HEK293 (cell line): ENCODE measurements around the gene TMEM121.

Experiments
- CTCF ChIA-PET: fragments of 350-600 bp; formaldehyde crosslinking; extraction: SDS; loops from one replicate; lab custom pipeline; 2021; ENCODE audit warnings: antibody characterized with exemption; lab: Yijun Ruan, JAX
- POLR2A ChIA-PET: fragments of 300-600 bp; formaldehyde crosslinking; extraction: SDS; loops from one replicate; lab custom pipeline; 2020; ENCODE audit warnings: antibody characterized with exemption, inconsistent platforms; lab: Yijun Ruan, JAX
- H3K27ac ChIP-seq: fragments of 200-500 bp; sonication (Bioruptor generic); 2 replicates; pipeline ENCODE4 v1.5.1; 2014; ENCODE audit warnings: low read depth, low read length, control low read depth, inconsistent platforms; ENCODE audit errors: extremely low read depth
- H3K36me3 ChIP-seq, 2 experiments: fragments of 200-500 bp in 1 of 2; sonication (Bioruptor generic) in 1 of 2; 1 replicate in 1 of 2; 2 replicates in 1 of 2; pipeline ENCODE4 v1.5.1; 2014 to 2017; ENCODE audit warnings: inconsistent platforms in 2 of 2, low read length in 2 of 2; ENCODE audit not compliant: control insufficient read depth in 2 of 2, insufficient read depth in 1 of 2
- H3K4me1 ChIP-seq: fragments of 200-500 bp; sonication (Bioruptor generic); 2 replicates; pipeline ENCODE4 v1.5.1; 2014; ENCODE audit warnings: mild to moderate bottlenecking, low read length, inconsistent platforms; ENCODE audit not compliant: control insufficient read depth, insufficient read depth
- H3K4me3 ChIP-seq: 2 replicates; pipeline ENCODE4 v1.5.1; 2011; ENCODE audit warnings: low read depth, mild to moderate bottlenecking, control low read depth, low read length, moderate library complexity
- H3K9me3 ChIP-seq: fragments of 200-500 bp; sonication (Bioruptor generic); 2 replicates; pipeline ENCODE4 v1.5.1; 2014; ENCODE audit warnings: low read depth, low read length, inconsistent platforms; ENCODE audit not compliant: control insufficient read depth, insufficient read depth
- IKZF3 ChIP-seq: fragments of 450-650 bp; IDR thresholded peaks from 2 replicates; pipeline ENCODE4 v1.5.0; 2018; ENCODE audit warnings: missing biosample characterization, mild to moderate bottlenecking, missing genetic modification characterization, moderate library complexity
- KLF1 ChIP-seq: fragments of 450-650 bp; formaldehyde crosslinking; IDR thresholded peaks from 2 replicates; pipeline ENCODE4 v1.5.1; 2016; ENCODE audit warnings: missing biosample characterization, missing genetic modification characterization
- KLF17 ChIP-seq: fragments of 450-650 bp; formaldehyde crosslinking; IDR thresholded peaks from 2 replicates; pipeline ENCODE4 v1.5.1; 2016; ENCODE audit warnings: missing biosample characterization, missing genetic modification characterization
- MZF1 ChIP-seq: fragments of 450-650 bp; formaldehyde crosslinking; IDR thresholded peaks from 2 replicates; pipeline ENCODE4 v1.5.1; 2017; ENCODE audit warnings: missing biosample characterization, missing genetic modification characterization, borderline replicate concordance
- SP7 ChIP-seq: fragments of 450-650 bp; formaldehyde crosslinking; IDR thresholded peaks from 2 replicates; pipeline ENCODE4 v1.5.1; 2016; ENCODE audit warnings: missing biosample characterization, missing genetic modification characterization
- ZBTB20 ChIP-seq: fragments of 450-650 bp; formaldehyde crosslinking; IDR thresholded peaks from 2 replicates; pipeline ENCODE4 v1.5.1; 2016; ENCODE audit warnings: missing biosample characterization, missing genetic modification characterization
- ZBTB26 ChIP-seq: fragments of 450-650 bp; formaldehyde crosslinking; optimal IDR thresholded peaks from 2 replicates; pipeline ENCODE3; 2016; ENCODE audit warnings: missing biosample characterization, mild to moderate bottlenecking, missing genetic modification characterization
- ZBTB7A ChIP-seq: fragments of 450-650 bp; formaldehyde crosslinking; IDR thresholded peaks from 2 replicates; pipeline ENCODE4 v1.5.1; 2016; ENCODE audit warnings: low read depth, missing biosample characterization, missing genetic modification characterization
- ZBTB8A ChIP-seq: fragments of 450-650 bp; formaldehyde crosslinking; IDR thresholded peaks from 2 replicates; pipeline ENCODE4 v1.5.1; 2016; ENCODE audit warnings: missing biosample characterization, missing genetic modification characterization
- ZNF16 ChIP-seq: fragments of 450-650 bp; formaldehyde crosslinking; IDR thresholded peaks from 2 replicates; pipeline ENCODE4 v1.5.1; 2016; ENCODE audit warnings: low read depth, missing biosample characterization, missing genetic modification characterization
- ZNF239 ChIP-seq: fragments of 450-650 bp; formaldehyde crosslinking; IDR thresholded peaks from 2 replicates; pipeline ENCODE4 v1.5.1; 2016; ENCODE audit warnings: missing biosample characterization, missing genetic modification characterization
- ZNF335 ChIP-seq: fragments of 450-650 bp; formaldehyde crosslinking; conservative IDR thresholded peaks from 2 replicates; pipeline ENCODE4 v1.5.1; 2016; ENCODE audit warnings: missing biosample characterization, missing genetic modification characterization
- ZNF341 ChIP-seq: fragments of 450-650 bp; formaldehyde crosslinking; IDR thresholded peaks from 2 replicates; pipeline ENCODE4; 2016; ENCODE audit warnings: low read depth, missing biosample characterization, missing genetic modification characterization
- ZNF473 ChIP-seq: fragments of 450-650 bp; formaldehyde crosslinking; IDR thresholded peaks from 2 replicates; pipeline ENCODE4 v1.5.1; 2017; ENCODE audit warnings: missing biosample characterization, missing genetic modification characterization
- ZNF585B ChIP-seq: fragments of 450-650 bp; formaldehyde crosslinking; IDR thresholded peaks from 2 replicates; pipeline ENCODE4 v1.5.1; 2016; ENCODE audit warnings: missing biosample characterization, missing genetic modification characterization
- ZNF596 ChIP-seq: fragments of 450-650 bp; IDR thresholded peaks from 2 replicates; pipeline ENCODE4 v1.5.0; 2018; ENCODE audit warnings: missing biosample characterization, mild to moderate bottlenecking, missing genetic modification characterization, moderate library complexity
- ZNF664 ChIP-seq: fragments of 450-650 bp; formaldehyde crosslinking; IDR thresholded peaks from 2 replicates; pipeline ENCODE4 v1.5.1; 2016; ENCODE audit warnings: missing biosample characterization, missing genetic modification characterization
- ZNF692 ChIP-seq: fragments of 450-650 bp; formaldehyde crosslinking; IDR thresholded peaks from 2 replicates; pipeline ENCODE4 v1.5.1; 2016; ENCODE audit warnings: missing biosample characterization, missing genetic modification characterization
- ZNF704 ChIP-seq: fragments of 450-650 bp; formaldehyde crosslinking; IDR thresholded peaks from 2 replicates; pipeline ENCODE4 v1.5.1; 2016; ENCODE audit warnings: missing biosample characterization, missing genetic modification characterization
- ZNF76 ChIP-seq: fragments of 450-650 bp; formaldehyde crosslinking; IDR thresholded peaks from 2 replicates; pipeline ENCODE4; 2016; ENCODE audit warnings: low read depth, missing biosample characterization, missing genetic modification characterization, borderline replicate concordance
- ZXDB ChIP-seq: fragments of 450-650 bp; formaldehyde crosslinking; IDR thresholded peaks from 2 replicates; pipeline ENCODE4 v1.5.1; 2016; ENCODE audit warnings: missing biosample characterization, missing genetic modification characterization

TMEM121 gene

GRCh38 chr14:105489542-105490266, 36.7 kb upstream of the TMEM121 start (continued):
- TF ChIP-seq ZNF704 (no peak), KLF1 (tag by site-specific recombination) (peak; percentile 52), ZBTB26 (tag by site-specific recombination) (peak; percentile 44), MZF1 (tag by site-specific recombination) (no peak), ZBTB20 (tag by site-specific recombination) (peak; percentile 58; the same call in 1 of the 2 replicates), ZNF585B (tag by site-specific recombination) (no peak), SP7 (tag by site-specific recombination) (peak; percentile 73; the same call in 1 of the 2 replicates), ZNF239 (tag by site-specific recombination) (no peak), ZBTB8A (tag by site-specific recombination) (peak; percentile 81)
- TF ChIP-seq, all 188 proteins: peak for 60

- TF ChIP-seq KLF17 (tag by site-specific recombination): peak; percentile 75; the same call in 1 of the 2 replicates
- TF ChIP-seq ZBTB26 (tag by site-specific recombination): peak; percentile 47
- TF ChIP-seq ZXDB (tag by site-specific recombination): peak; percentile 12; the same call in 1 of the 2 replicates
- peak; percentile 48; the same call in 1 of the 2 replicates for TF ChIP-seq ZBTB7A
- no peak for TF ChIP-seq ZNF16
- TF ChIP-seq ZNF664 (tag by site-specific recombination): no peak
- no peak; the same call in 1 of the 2 replicates for TF ChIP-seq IKZF3 (tag by site-specific recombination)
- no peak for TF ChIP-seq ZNF692 (tag by site-specific recombination)
- TF ChIP-seq ZNF76 (tag by site-specific recombination): 0 out of 2 replicates have a peak, but pooled peaks have one; percentile 19
- TF ChIP-seq ZNF473 (tag by site-specific recombination): no peak
- TF ChIP-seq ZNF335: peak; percentile 92
- peak; percentile 69; the same call in 1 of the 2 replicates for TF ChIP-seq ZNF596 (tag by site-specific recombination)
- peak; percentile 97 for TF ChIP-seq ZNF341 (tag by site-specific recombination)
- Histone ChIP-seq H3K4me3 (peak overlapping the region; percentile 52), H3K27ac (peak overlapping the region; percentile 95), H3K9me3 (no peaks in the 10 kb centered on the region), H3K4me1 (peaks cover 5% of the 10 kb centered on the region), H3K36me3 (peaks cover 0 to 18% of the 10 kb centered on the region in 2 experiments; a peak in 1 of 3 replicates)
- CTCF ChIA-PET: interaction anchor here (0.6 to 5.0 kb wide), 21 partner anchors 9 to 400 kb away, joined by 3 to 83 read pairs (median 5); partner anchors contain the start of gene BRF1
- POLR2A ChIA-PET: interaction anchor here (0.8 to 2.1 kb wide), 9 partner anchors 9 to 399 kb away, joined by 3 to 19 read pairs (median 3); partner anchors contain the start of gene PACS2
Measured at GRCh38 chr14:105490267-105490571, 36.2 kb upstream of the TMEM121 start.
